Measurements from ENCODE around the gene ARRB1. TPM values are rescaled to one million over a fixed set of nuclear protein-coding genes. Genes with fewer than 3 reads are reported as not detected.

ARRB1 gene
- total and polyA plus RNA-seq, 7 donors, result 3.6 to 17.3 (median 7.4) TPM

- Histone ChIP-seq H3K4me3 (no peak overlapping the region), H3K4me1 (peaks cover 10% of the 10 kb centered on the region), H3K27ac (no peak overlapping the region), H3K9me3 (no peaks in the 10 kb centered on the region), H3K27me3 (ENCODE audit: insufficient read depth in 3 of 3, low read length in 2 of 3) (no peaks in the 10 kb centered on the region), H3K36me3 (ENCODE audit: insufficient read depth in 1 of 2, low read depth in 1 of 2) (no peaks in the 10 kb centered on the region)
- ATAC-seq (no peak), DNase-seq (no peak)
- intact Hi-C loops (cut with DNase I), result loop anchor here (2.0 to 10.0 kb wide), 4 partner anchors 59 to 243 kb away; no protein-coding TSS in a partner anchor
- WGBS, 3 donors, result 63 to 82% (median 69%) methylated on average over 3 of the region's 3 CpGs
- no peak for TF ChIP-seq CTCF (IDR thresholded peaks at IDR 0.05)
These were observed 36.4 kb upstream of the ARRB1 start for GRCh38 chr11:75387736-75388294.

GRCh38 chr11:75386942-75387630 lies 35.6 kb upstream of the ARRB1 start:
- no peaks in the 10 kb centered on the region for H3K36me3 ChIP-seq (ENCODE audit: insufficient read depth in 1 of 2, low read depth in 1 of 2)
- 37 to 45% (median 44%) methylated on average over 3 of the region's 3 CpGs for WGBS, 3 donors
- DNase-seq (no peak), ATAC-seq (no peak)
- intact Hi-C loops (cut with DNase I), result loop anchor here in 1 of 2 donors (5.0 to 10.0 kb wide), 2 partner anchors 60 to 242 kb away; no protein-coding TSS in a partner anchor
- H3K4me1 ChIP-seq, result peaks cover 10% of the 10 kb centered on the region
- TF ChIP-seq CTCF (IDR thresholded peaks at IDR 0.05), result no peak
- no peak overlapping the region for H3K4me3 ChIP-seq
- H3K27ac ChIP-seq, result no peak overlapping the region
- no peaks in the 10 kb centered on the region for H3K27me3 ChIP-seq (ENCODE audit: insufficient read depth in 3 of 3, low read length in 2 of 3)
- no peaks in the 10 kb centered on the region for H3K9me3 ChIP-seq

DNA sequence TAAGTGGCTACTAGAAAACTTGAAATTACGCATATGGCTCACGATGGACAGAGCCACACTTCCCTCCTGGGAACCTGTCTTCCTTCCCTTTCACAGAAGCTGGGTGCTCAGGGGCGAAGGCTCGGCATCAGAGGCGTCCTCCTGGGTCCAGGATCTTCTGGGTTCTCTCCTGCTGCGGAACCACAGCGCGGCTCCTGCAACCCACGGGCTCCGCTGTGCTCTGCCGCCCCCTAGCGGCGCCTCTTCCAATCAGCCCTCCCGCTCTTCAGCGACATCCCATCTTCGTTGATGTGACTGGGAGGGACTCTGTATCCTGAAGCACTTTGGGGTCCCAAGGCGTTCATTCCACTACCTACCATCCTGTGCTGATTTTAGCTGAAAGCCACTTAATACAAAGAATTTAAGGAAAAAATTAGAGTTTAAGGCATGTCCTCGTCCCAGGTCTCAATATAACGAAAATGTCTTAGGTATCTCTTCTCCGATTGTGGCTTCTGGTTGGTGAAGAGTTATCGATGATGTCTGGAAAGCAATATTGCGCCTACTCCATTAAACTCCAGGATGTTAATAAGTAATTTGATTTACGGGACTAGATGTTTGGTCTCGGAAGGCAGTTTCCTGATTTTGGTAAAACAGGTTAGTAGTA lies 33.1 kb upstream of the ARRB1 start:
- DNase-seq (peak; percentile 75 to 87), ATAC-seq (peak; percentile 78 to 93 (median 84))
- intact Hi-C loops (cut with DNase I), result loop anchor here (1.0 to 10.0 kb wide), 5 partner anchors 56 to 240 kb away; no protein-coding TSS in a partner anchor
- Histone ChIP-seq H3K27ac (no peak overlapping the region), H3K36me3 (ENCODE audit: insufficient read depth in 1 of 2, low read depth in 1 of 2) (no peaks in the 10 kb centered on the region), H3K4me3 (no peak overlapping the region), H3K9me3 (no peaks in the 10 kb centered on the region), H3K4me1 (peaks cover 10% of the 10 kb centered on the region), H3K27me3 (ENCODE audit: insufficient read depth in 3 of 3, low read length in 2 of 3) (no peaks in the 10 kb centered on the region)
- WGBS, 3 donors, result 24 to 25% (median 25%) methylated on average over 24 of the region's 24 CpGs
- TF ChIP-seq CTCF (IDR thresholded peaks at IDR 0.05), result peak; percentile 98

DNA sequence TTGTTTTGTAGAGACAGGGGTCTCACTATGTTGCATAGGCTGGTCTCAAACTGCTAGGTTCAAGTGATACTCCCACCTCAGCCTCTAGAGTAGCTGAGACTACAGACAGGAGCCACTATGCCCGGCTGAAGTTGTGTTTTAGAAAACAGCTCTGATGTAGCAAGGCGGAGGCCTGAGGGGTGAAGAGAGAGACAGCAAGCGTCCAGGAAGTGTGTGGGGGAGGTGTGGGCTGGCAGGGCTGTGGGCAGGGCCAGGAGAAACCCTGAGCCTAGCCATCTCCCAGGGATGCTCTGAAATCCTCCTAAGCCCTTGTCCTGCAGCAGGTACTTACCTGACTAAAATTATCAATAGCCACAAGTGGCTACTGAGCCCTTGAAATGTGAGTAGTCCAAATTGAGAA lies 31.8 kb upstream of the ARRB1 start:
- no peaks in the 10 kb centered on the region for H3K36me3 ChIP-seq (ENCODE audit: insufficient read depth in 1 of 2, low read depth in 1 of 2)
- intact Hi-C loops (cut with DNase I), result loop anchor here in 1 of 2 donors (10.0 kb wide), 1 partner anchor 238 kb away; no protein-coding TSS in a partner anchor
- H3K27ac ChIP-seq, result no peak overlapping the region
- TF ChIP-seq CTCF (IDR thresholded peaks at IDR 0.05), result no peak
- H3K9me3 ChIP-seq, result no peaks in the 10 kb centered on the region
- peaks cover under 1% of the 10 kb centered on the region for H3K4me1 ChIP-seq
- H3K4me3 ChIP-seq, result no peak overlapping the region
- no peak for ATAC-seq
- no peak for DNase-seq
- 83 to 91% (median 89%) methylated on average over 3 of the region's 3 CpGs for whole genome bisulfite sequencing, 3 donors
- no peaks in the 10 kb centered on the region for H3K27me3 ChIP-seq (ENCODE audit: insufficient read depth in 3 of 3, low read length in 2 of 3)

Measured in psoas muscle (tissue), 8 donors.